GM23338 (cell line): ENCODE data around the gene CD19. TPM values are rescaled to one million over a fixed set of nuclear protein-coding genes. Genes with fewer than 3 reads are reported as not detected.

Experiments used
- ATAC-seq: fragments of 200-7000 bp; cut with Tn5 transposase; 3 replicates; pipeline ENCODE4 v1.9.1; 2020
- DNase-seq: peaks from one replicate; pipeline ENCODE4 v3.0.0-alpha.2; 2015; ENCODE audit warnings: low spot score
- H2AFZ ChIP-seq: fragments of 200-600 bp; sonication (generic); 2 replicates; pipeline ENCODE4 v1.8.0; 2016; ENCODE audit warnings: antibody characterized with exemption, mild to moderate bottlenecking, moderate library complexity
- H3F3A ChIP-seq: fragments of 200-600 bp; sonication (generic); replicated peaks from 2 replicates; pipeline ENCODE4 v1.8.0; 2017; ENCODE audit warnings: antibody characterized with exemption, mixed run types, low read depth
- H3K27ac ChIP-seq: fragments of 200-600 bp; sonication (generic); 2 replicates; pipeline ENCODE4 v1.6.1; 2016; ENCODE audit warnings: low read depth
- H3K27me3 ChIP-seq: fragments of 200-600 bp; sonication (generic); 2 replicates; pipeline ENCODE4 v1.8.0; 2016; ENCODE audit warnings: mild to moderate bottlenecking, mixed run types, moderate library complexity; ENCODE audit not compliant: insufficient read depth
- H3K36me3 ChIP-seq: fragments of 200-600 bp; sonication (generic); 2 replicates; pipeline ENCODE4 v1.8.0; 2016; ENCODE audit warnings: mild to moderate bottlenecking; ENCODE audit not compliant: insufficient read depth
- H3K4me1 ChIP-seq: fragments of 200-600 bp; sonication (generic); 2 replicates; pipeline ENCODE4 v1.8.0; 2016; ENCODE audit warnings: mild to moderate bottlenecking, moderate library complexity; ENCODE audit not compliant: insufficient read depth
- H3K4me2 ChIP-seq: fragments of 200-600 bp; sonication (generic); 2 replicates; pipeline ENCODE4 v1.7.1; 2017; ENCODE audit warnings: mixed run types
- H3K4me3 ChIP-seq: fragments of 200-600 bp; sonication (generic); 2 replicates; pipeline ENCODE4 v1.6.1; 2016; ENCODE audit warnings: mixed run types
- H3K79me2 ChIP-seq: fragments of 200-600 bp; sonication (generic); replicated peaks from 2 replicates; pipeline ENCODE4 v1.8.0; 2017; ENCODE audit warnings: mild to moderate bottlenecking; ENCODE audit not compliant: insufficient read depth
- H3K9me2 ChIP-seq: fragments of 200-600 bp; sonication (generic); 2 replicates; pipeline ENCODE4 v1.8.0; 2017; ENCODE audit not compliant: insufficient read depth
- H4K20me1 ChIP-seq: fragments of 200-600 bp; sonication (generic); replicated peaks from 2 replicates; pipeline ENCODE4 v1.8.0; 2017; ENCODE audit warnings: mild to moderate bottlenecking; ENCODE audit not compliant: insufficient read depth
- H3K27ac Mint-ChIP-seq: 2 replicates; pipeline ENCODE4 v1.8.0; 2020; ENCODE audit warnings: inconsistent platforms, mild to moderate bottlenecking, moderate library complexity, mixed read lengths
- H3K27me3 Mint-ChIP-seq: 3 replicates; pipeline ENCODE4 v1.8.0; 2022; ENCODE audit warnings: low read depth, mild to moderate bottlenecking, moderate library complexity, mixed read lengths, inconsistent platforms; ENCODE audit not compliant: insufficient read depth, poor library complexity
- H3K36me3 Mint-ChIP-seq: 3 replicates; pipeline ENCODE4 v1.8.0; 2021; ENCODE audit warnings: low read depth, mild to moderate bottlenecking, inconsistent platforms, moderate library complexity, mixed read lengths
- H3K4me1 Mint-ChIP-seq: 3 replicates; pipeline ENCODE4 v1.8.0; 2020; ENCODE audit warnings: mild to moderate bottlenecking, inconsistent platforms, mixed read lengths
- H3K4me3 Mint-ChIP-seq: 3 replicates; pipeline ENCODE4 v1.8.0; 2021; ENCODE audit warnings: moderate library complexity, mild to moderate bottlenecking, inconsistent platforms, mixed read lengths
- H3K9me3 Mint-ChIP-seq: 3 replicates; pipeline ENCODE4 v1.8.0; 2020; ENCODE audit warnings: moderate library complexity, mild to moderate bottlenecking, inconsistent platforms, mixed read lengths
- CREB1 ChIP-seq: fragments of 250-450 bp; sonication (Bioruptor Pico); IDR thresholded peaks from 2 replicates; pipeline ENCODE4 v1.5.0; 2020; ENCODE audit warnings: low read depth, mild to moderate bottlenecking, moderate library complexity
- CTCF ChIP-seq, 2 experiments: fragments of 200-600 bp in 1 of 2; sonication (generic) in 1 of 2; conservative IDR thresholded peaks; 2 replicates each; pipeline versions ENCODE4 v1.5.1 to v1.6.1; 2016 to 2017; ENCODE audit warnings: antibody characterized with exemption in 2 of 2, low read depth in 2 of 2, mild to moderate bottlenecking in 2 of 2, moderate library complexity in 1 of 2
- EZH2 ChIP-seq: fragments of 200-600 bp; sonication (generic); IDR thresholded peaks from one replicate; pipeline ENCODE4 v1.8.0; 2017; ENCODE audit warnings: antibody characterized with exemption, mild to moderate bottlenecking, low read depth; ENCODE audit not compliant: unreplicated experiment
- EZH2phosphoT487 ChIP-seq: fragments of 200-600 bp; sonication (generic); IDR thresholded peaks from one replicate; pipeline ENCODE4 v1.8.1; 2018; ENCODE audit warnings: antibody characterized with exemption; ENCODE audit not compliant: unreplicated experiment
- JUNB ChIP-seq: IDR thresholded peaks from one replicate; pipeline ENCODE4 v1.6.1; 2016; ENCODE audit warnings: antibody characterized with exemption; ENCODE audit not compliant: unreplicated experiment
- NANOG ChIP-seq: IDR thresholded peaks from 2 replicates; pipeline ENCODE4 v1.6.1; 2016; ENCODE audit warnings: antibody characterized with exemption, borderline replicate concordance
- POLR2AphosphoS5 ChIP-seq: IDR thresholded peaks from 2 replicates; pipeline ENCODE4 v1.6.1; 2016; ENCODE audit warnings: antibody characterized with exemption, low read depth
- STAT1 ChIP-seq: IDR thresholded peaks from one replicate; pipeline ENCODE4 v1.6.1; 2016; ENCODE audit warnings: antibody characterized with exemption; ENCODE audit not compliant: unreplicated experiment
- ZNF114 ChIP-seq: fragments of 250-450 bp; sonication (Bioruptor Pico); IDR thresholded peaks from 2 replicates; pipeline ENCODE4 v1.5.0; 2020; ENCODE audit warnings: mild to moderate bottlenecking, moderate library complexity
- ZNF331 ChIP-seq: fragments of 250-450 bp; sonication (Bioruptor Pico); IDR thresholded peaks from 2 replicates; pipeline ENCODE4 v1.5.0; 2020; ENCODE audit warnings: low read depth, mild to moderate bottlenecking, moderate library complexity
- ZNF462 ChIP-seq: fragments of 250-450 bp; sonication (Bioruptor Pico); IDR thresholded peaks from 2 replicates; pipeline ENCODE4 v1.5.0; 2020; ENCODE audit warnings: mild to moderate bottlenecking, moderate library complexity
- polyA plus RNA-seq: library from polyadenylated mRNA; unstranded; fragments of >200 nt; fragmentation: Nextera tagmentation; extraction: Ambion mirVana; gene quantifications from 2 replicates; pipeline ENCODE4 v1.2.1, GENCODE V29; 2016
- total RNA-seq: library from RNA; depleted of rRNA; stranded (reverse); fragments of >200 nt; shearing (Covaris generic); gene quantifications from 2 replicates; pipeline ENCODE4 v1.2.3, GENCODE V29; 2014
- TF ChIP-seq, protein P1 (sequence below): IDR thresholded peaks from one replicate; pipeline ENCODE4 v1.6.1; 2018; ENCODE audit warnings: antibody characterized with exemption; ENCODE audit not compliant: unreplicated experiment
- TF ChIP-seq, protein P2 (sequence below): IDR thresholded peaks from 2 replicates; pipeline ENCODE4 v1.6.1; 2016; ENCODE audit warnings: antibody characterized with exemption

CD19 gene
- total and polyA plus RNA-seq, 2 experiments from 2014 or later = 0.83 to 1.9 TPM

- Histone ChIP-seq H3K4me3 (no peak overlapping the region), H3K27me3 (no peaks in the 10 kb centered on the region), H4K20me1 (no peaks in the 10 kb centered on the region), H3F3A (no peaks in the 10 kb centered on the region), H3K4me2 (no peak overlapping the region), H3K9me2 (no peaks in the 10 kb centered on the region), H3K36me3 (0 out of 2 replicates have a peak, but pooled peaks cover 6% of the 10 kb centered on the region), H3K27ac (no peak overlapping the region), H3K4me1 (no peaks in the 10 kb centered on the region), H2AFZ (no peak overlapping the region), H3K79me2 (no peaks in the 10 kb centered on the region)
- ATAC-seq (no peak), DNase-seq (no peak)
- no peak for TF ChIP-seq CTCF (conservative IDR thresholded peaks at IDR 0.05; ENCODE audit: low read depth in 2 of 2)
- TF ChIP-seq CREB1 (CRISPR knock-in tag) = no peak
- no peak for TF ChIP-seq ZNF114 (CRISPR knock-in tag)
- TF ChIP-seq POLR2AphosphoS5 = no peak
- TF ChIP-seq, protein P1, sequence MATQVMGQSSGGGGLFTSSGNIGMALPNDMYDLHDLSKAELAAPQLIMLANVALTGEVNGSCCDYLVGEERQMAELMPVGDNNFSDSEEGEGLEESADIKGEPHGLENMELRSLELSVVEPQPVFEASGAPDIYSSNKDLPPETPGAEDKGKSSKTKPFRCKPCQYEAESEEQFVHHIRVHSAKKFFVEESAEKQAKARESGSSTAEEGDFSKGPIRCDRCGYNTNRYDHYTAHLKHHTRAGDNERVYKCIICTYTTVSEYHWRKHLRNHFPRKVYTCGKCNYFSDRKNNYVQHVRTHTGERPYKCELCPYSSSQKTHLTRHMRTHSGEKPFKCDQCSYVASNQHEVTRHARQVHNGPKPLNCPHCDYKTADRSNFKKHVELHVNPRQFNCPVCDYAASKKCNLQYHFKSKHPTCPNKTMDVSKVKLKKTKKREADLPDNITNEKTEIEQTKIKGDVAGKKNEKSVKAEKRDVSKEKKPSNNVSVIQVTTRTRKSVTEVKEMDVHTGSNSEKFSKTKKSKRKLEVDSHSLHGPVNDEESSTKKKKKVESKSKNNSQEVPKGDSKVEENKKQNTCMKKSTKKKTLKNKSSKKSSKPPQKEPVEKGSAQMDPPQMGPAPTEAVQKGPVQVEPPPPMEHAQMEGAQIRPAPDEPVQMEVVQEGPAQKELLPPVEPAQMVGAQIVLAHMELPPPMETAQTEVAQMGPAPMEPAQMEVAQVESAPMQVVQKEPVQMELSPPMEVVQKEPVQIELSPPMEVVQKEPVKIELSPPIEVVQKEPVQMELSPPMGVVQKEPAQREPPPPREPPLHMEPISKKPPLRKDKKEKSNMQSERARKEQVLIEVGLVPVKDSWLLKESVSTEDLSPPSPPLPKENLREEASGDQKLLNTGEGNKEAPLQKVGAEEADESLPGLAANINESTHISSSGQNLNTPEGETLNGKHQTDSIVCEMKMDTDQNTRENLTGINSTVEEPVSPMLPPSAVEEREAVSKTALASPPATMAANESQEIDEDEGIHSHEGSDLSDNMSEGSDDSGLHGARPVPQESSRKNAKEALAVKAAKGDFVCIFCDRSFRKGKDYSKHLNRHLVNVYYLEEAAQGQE = no peak
- no peak for TF ChIP-seq JUNB
- TF ChIP-seq STAT1 = no peak
- no peak for TF ChIP-seq ZNF462
- TF ChIP-seq, protein P2, sequence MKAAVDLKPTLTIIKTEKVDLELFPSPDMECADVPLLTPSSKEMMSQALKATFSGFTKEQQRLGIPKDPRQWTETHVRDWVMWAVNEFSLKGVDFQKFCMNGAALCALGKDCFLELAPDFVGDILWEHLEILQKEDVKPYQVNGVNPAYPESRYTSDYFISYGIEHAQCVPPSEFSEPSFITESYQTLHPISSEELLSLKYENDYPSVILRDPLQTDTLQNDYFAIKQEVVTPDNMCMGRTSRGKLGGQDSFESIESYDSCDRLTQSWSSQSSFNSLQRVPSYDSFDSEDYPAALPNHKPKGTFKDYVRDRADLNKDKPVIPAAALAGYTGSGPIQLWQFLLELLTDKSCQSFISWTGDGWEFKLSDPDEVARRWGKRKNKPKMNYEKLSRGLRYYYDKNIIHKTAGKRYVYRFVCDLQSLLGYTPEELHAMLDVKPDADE = no peak
- no peak for TF ChIP-seq NANOG
- TF ChIP-seq EZH2 = no peak
- no peak for TF ChIP-seq EZH2phosphoT487
- TF ChIP-seq ZNF331 (CRISPR knock-in tag) = no peak
- Mint-ChIP-seq H3K9me3 (no peaks in the 10 kb centered on the region), H3K27me3 (peaks cover 3% of the 10 kb centered on the region), H3K27ac (no peak overlapping the region), H3K4me1 (no peaks in the 10 kb centered on the region), H3K36me3 (no peaks in the 10 kb centered on the region; the same call in 2 of the 3 replicates), H3K4me3 (no peak overlapping the region)
These were observed 27.4 kb upstream of the CD19 start for GRCh38 chr16:28904363-28904762.
